ENCODE results near the gene COL4A6.

COL4A6 gene

DNA sequence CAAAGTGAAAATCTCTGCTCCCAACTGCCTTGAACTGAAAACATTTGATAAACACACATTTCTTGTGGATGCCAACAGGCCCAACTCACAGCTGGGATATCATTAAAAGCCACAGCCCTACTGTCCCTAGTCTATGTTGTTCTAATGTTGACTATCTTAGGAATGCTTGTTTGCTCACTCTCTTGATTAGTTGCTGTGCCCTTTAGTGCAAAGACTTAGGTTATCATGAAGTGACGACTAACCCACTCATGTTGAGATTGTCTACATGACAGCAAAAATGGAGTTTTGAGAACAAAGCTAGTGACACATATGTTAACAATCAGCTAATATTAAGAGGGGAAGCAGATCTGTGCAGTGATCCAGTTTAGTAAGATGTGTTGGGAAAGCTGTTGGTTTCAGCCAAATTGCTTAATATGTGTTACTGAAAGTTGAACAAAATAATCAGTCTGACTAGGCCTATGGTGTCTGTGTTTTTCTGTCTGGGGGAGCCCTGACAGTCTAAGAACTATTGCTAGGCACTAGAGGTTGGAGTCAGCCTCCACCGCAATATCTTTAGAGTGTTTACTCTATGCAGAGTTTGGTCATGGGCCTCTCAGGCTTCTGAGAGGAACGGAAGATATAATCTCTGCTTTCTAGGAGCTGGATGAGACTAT is 221.2 kb downstream of the COL4A6 start:
- DNase-seq (ENCODE audit: low spot score), result no peak

- DNase-seq (ENCODE audit: low spot score), result no peak
Observed at GRCh38 chrX:108216405-108216804, 221.8 kb downstream of the COL4A6 start.

DNA sequence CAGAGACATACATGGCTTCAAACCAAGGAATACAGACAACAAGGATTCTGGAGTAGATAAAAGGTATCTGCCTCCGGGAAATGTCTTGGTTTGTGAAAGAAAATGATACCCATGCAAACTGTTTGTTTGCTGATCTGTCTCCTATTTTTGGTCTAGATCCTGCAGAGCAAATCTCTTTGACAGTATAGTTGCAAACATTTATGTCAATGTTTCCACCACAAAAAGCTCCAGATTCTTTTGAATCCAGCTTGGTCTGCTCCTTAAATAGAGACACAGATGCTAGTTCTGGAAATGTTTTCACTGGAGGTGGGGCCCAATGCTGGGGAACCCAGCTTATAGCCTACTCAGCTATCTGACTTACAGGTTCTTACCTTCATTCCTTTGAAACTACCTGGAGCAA is 226.9 kb downstream of the COL4A6 start:
- DNase-seq (ENCODE audit: low spot score), result no peak

GRCh38 chrX:108209006-108209554 is 229.1 kb downstream of the COL4A6 start:
- DNase-seq (ENCODE audit: low spot score), result no peak

DNA sequence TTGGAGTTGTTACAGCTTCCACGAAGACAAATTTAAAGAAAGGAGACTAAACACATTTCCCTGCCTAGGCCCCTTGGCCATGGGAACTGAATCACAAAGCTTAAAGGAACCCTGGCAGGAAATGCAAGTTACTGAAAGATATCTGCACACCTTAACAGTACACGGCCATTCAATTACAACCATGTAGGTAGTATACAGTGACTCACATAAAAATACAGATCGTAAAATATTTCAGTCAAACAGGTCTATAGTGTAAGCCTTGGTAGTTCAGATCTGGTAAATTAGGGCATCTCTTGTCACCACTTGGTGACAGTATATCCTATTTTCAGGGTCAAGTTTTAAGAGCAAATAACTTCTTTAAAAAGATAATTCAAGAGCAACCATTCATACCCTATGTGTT is 234.7 kb downstream of the COL4A6 start:
- no peak for DNase-seq (ENCODE audit: low spot score)

- DNase-seq (ENCODE audit: low spot score), result peak; percentile 3
Observed at GRCh38 chrX:108199691-108200090, 238.5 kb downstream of the COL4A6 start.

DNA sequence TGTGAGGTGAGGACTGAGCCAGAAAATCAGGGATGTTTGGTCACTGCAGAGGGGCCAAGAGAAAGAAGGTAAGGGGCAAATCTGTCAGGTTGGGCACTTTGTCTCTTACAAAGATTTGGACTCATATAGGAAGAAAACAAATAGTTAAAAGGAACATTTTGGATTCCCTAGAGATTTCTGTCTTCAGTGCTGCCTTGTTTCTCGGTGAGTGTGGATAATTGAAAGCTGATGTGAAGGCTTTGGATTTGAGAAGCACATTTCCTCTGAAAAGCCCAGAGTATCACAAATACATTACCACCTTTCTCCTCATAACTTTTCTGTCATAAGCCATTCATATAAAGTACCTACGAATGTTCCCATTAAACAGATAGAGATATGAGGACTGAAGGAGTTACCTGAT is 239.2 kb downstream of the COL4A6 start:
- DNase-seq (ENCODE audit: low spot score), result no peak

GRCh38 chrX:108198420-108198819 is 239.8 kb downstream of the COL4A6 start:
- no peak for DNase-seq (ENCODE audit: low spot score)

GRCh38 chrX:108186811-108187210 is 251.4 kb downstream of the COL4A6 start:
- DNase-seq (ENCODE audit: low spot score), result no peak

- DNase-seq (ENCODE audit: low spot score), result no peak
Observed at GRCh38 chrX:108178143-108178498, 260.1 kb downstream of the COL4A6 start.

- DNase-seq (ENCODE audit: low spot score), result no peak
Observed at GRCh38 chrX:108177351-108178142, 260.7 kb downstream of the COL4A6 start.

- no peak for DNase-seq (ENCODE audit: low spot score)
Observed at GRCh38 chrX:108173874-108174273, 264.3 kb downstream of the COL4A6 start.

GRCh38 chrX:108171671-108172070 is 266.6 kb downstream of the COL4A6 start:
- DNase-seq (ENCODE audit: low spot score), result no peak

DNA sequence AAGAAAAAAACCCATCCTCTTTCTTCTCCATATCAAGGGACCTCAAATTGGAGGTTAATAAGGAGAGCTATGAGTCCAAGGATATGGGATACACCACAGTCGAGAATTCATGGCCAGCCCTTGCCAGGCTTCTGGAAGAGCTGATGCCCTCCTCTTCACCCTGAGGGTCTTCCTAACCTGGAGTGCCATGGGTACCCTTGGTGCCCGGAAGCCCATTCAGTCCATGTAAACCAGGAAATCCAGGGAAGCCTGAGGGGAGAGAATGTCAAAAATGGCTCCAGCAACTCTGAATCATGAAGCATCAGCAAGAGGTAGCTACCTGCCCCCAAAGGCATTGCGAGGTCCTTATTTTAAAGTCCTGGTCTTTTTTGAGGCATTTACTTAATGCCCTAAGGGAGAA is 268.5 kb downstream of the COL4A6 start:
- DNase-seq (ENCODE audit: low spot score), result no peak

- no peak for DNase-seq (ENCODE audit: low spot score)
Observed at GRCh38 chrX:108168961-108169740, 269.1 kb downstream of the COL4A6 start.

DNA sequence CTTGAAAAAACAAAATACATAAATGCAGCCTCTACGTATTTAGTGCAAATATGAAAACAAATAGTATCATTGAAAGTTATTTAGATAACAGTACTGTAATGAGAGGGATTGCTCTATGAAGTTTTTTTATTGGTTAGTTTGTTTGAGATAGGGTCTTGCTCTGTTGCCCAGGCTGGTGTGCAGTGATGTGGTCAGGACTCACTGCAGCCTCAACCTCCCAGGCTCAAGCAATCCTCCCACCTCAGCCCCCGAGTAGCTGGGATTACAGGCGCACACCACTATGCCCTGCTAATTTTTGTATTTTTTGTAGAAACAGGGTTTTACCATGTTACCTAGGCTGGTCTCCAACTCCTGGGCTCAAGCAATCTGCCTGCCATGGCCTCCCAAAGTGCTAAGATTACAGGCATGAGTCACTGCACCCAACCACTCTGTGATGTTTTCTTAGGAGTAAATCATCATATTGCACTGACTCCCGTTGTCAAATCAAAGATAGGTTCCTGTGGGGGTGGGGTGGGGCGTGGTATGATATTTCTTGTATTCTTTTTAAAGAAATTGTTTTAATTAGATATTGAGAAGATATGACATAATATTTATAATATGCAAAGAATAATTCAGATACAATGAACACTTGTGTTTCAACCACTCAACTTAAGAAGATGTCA is 270.9 kb downstream of the COL4A6 start:
- no peak for DNase-seq (ENCODE audit: low spot score)

DNA sequence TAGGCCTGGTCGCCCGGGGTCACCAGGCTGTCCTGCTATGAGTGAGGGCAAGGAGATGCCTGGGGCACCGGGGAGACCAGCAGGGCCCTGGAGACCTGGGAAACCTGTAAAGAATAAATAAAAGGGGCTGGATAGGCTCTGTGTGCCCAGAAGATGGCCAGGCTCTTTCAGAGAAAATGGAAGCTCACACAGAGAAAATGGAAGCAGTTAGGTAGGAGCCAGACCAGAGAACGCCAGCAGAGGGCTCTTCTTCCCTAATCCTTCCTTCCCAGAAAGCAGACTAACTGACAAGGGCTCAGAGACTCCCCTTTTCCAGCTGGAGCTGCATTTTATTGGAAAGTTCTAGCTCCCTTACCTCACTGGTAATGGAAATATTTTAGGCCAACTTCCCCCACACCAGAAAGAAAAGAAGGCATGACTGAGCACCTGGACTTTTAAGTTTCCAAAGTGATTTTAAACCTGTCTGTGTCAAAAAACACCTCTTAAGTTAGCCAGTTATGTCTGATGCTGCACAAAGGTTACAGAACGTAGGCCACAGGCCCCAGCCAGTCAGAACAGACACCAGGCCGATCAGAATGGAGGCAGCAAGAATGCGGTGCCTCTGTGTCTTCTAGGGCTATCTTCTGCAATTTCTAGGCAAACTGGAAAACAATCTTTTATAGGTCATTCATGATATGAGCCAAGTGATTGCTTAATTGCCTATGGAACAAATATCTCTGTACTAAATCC is 272.7 kb downstream of the COL4A6 start:
- DNase-seq (ENCODE audit: low spot score), result peak; percentile 5

DNA sequence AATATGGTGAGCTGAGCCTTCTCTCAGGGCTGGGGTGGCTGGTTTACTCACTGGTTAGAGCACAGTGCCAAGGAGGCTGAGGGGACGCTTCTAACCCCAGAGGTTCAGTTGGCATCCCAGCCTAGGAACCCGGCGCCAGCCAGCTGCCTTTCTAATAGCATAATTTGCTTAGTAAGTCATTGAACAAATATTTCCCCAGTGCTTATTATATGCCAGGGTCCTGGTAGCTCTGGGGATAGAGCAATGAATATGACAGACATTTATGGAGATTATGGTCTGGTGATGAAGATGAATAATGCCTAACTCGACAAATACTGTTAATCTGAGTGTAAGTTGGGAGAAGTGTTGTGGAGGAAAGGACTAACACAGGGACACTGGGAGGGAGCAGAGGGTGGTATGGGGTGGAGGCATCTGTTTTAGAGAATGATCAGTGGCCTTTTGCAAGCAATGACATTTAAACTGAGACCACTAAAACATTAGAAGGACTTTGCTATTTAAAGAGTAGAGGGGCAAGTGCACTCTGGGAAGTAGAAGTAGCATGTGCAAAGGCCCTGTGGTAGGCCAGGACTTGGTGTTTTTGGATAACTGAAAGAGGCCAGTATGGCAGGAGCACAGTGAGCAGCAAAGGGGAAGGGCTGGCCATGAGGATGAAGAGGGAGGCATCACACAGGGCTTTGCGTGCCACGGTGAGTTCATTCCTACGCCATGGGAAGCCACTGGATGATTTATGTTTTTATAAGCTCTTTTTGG is 274.7 kb downstream of the COL4A6 start:
- DNase-seq (ENCODE audit: low spot score), result no peak

GRCh38 chrX:108162265-108162664 is 276.0 kb downstream of the COL4A6 start:
- no peak for DNase-seq (ENCODE audit: low spot score)

GRCh38 chrX:108160309-108160708 is 277.9 kb downstream of the COL4A6 start:
- DNase-seq (ENCODE audit: low spot score), result no peak
